Loucy (cell line): Measurements from ENCODE around the gene PCCA.

Experiments used
- H2AFZ ChIP-seq: fragments of 200-600 bp; sonication (generic); 2 replicates; pipeline ENCODE4 v1.6.0; 2016; ENCODE audit warnings: antibody characterized with exemption, mild to moderate bottlenecking, low read length, moderate library complexity
- H3F3A ChIP-seq: fragments of 200-600 bp; 2 replicates; pipeline ENCODE4 v1.6.0; 2016; ENCODE audit warnings: antibody characterized with exemption, low read depth, mild to moderate bottlenecking
- H3K27me3 ChIP-seq: fragments of 200-600 bp; sonication (generic); 2 replicates; pipeline ENCODE4 v1.6.1; 2014; ENCODE audit warnings: low read length, mild to moderate bottlenecking; ENCODE audit not compliant: insufficient read depth, poor library complexity, severe bottlenecking
- H3K36me3 ChIP-seq: fragments of 200-600 bp; sonication (generic); 2 replicates; pipeline ENCODE4 v1.6.1; 2016; ENCODE audit warnings: low read length; ENCODE audit not compliant: insufficient read depth
- H3K4me1 ChIP-seq: fragments of 200-600 bp; sonication (generic); 2 replicates; pipeline ENCODE4 v1.5.1; 2014; ENCODE audit warnings: low read length, mild to moderate bottlenecking; ENCODE audit not compliant: insufficient read depth, poor library complexity, severe bottlenecking
- H3K4me2 ChIP-seq: fragments of 200-600 bp; sonication (generic); 2 replicates; pipeline ENCODE4 v1.6.0; 2014; ENCODE audit warnings: antibody characterized with exemption, low read length, low read depth, mild to moderate bottlenecking; ENCODE audit not compliant: poor library complexity, severe bottlenecking
- H3K4me3 ChIP-seq: fragments of 200-600 bp; sonication (generic); 2 replicates; pipeline ENCODE4 v1.5.1; 2014; ENCODE audit warnings: low read length, mild to moderate bottlenecking, mixed read lengths; ENCODE audit not compliant: poor library complexity, severe bottlenecking
- H3K79me2 ChIP-seq: fragments of 200-600 bp; sonication (generic); 2 replicates; pipeline ENCODE4 v1.6.1; 2014; ENCODE audit warnings: low read length; ENCODE audit not compliant: insufficient read depth
- H3K9ac ChIP-seq: fragments of 200-600 bp; sonication (generic); 2 replicates; pipeline ENCODE4 v1.6.0; 2014; ENCODE audit warnings: mild to moderate bottlenecking, low read depth, low read length, moderate library complexity; ENCODE audit not compliant: poor library complexity, severe bottlenecking
- H3K9me2 ChIP-seq: fragments of 200-600 bp; sonication (generic); replicated peaks from 2 replicates; pipeline ENCODE4 v1.6.1; 2016; ENCODE audit warnings: low read depth, low read length, mixed read lengths
- H3K9me3 ChIP-seq: fragments of 200-600 bp; sonication (generic); 2 replicates; pipeline ENCODE4 v1.6.1; 2014; ENCODE audit warnings: mild to moderate bottlenecking, antibody characterized with exemption, low read length, low read depth; ENCODE audit not compliant: insufficient read depth
- H4K20me1 ChIP-seq: fragments of 200-600 bp; sonication (generic); 2 replicates; pipeline ENCODE4 v1.6.0; 2014; ENCODE audit warnings: antibody characterized with exemption, low read length, mild to moderate bottlenecking; ENCODE audit not compliant: insufficient read depth, poor library complexity, severe bottlenecking
- EZH2phosphoT487 ChIP-seq: fragments of 200-600 bp; IDR thresholded peaks from 2 replicates; pipeline ENCODE4 v1.6.1; 2018; ENCODE audit warnings: antibody characterized with exemption, mild to moderate bottlenecking, moderate library complexity, borderline replicate concordance
- TF ChIP-seq, protein P1 (sequence below): fragments of 200-600 bp; sonication (generic); conservative IDR thresholded peaks from 2 replicates; pipeline ENCODE4 v1.5.1; 2014; ENCODE audit warnings: mild to moderate bottlenecking, antibody characterized with exemption, low read length

The PCCA gene

GRCh38 chr13:100130092-100130491, 41.2 kb downstream of the PCCA start:
- H3K4me1 ChIP-seq: peaks cover 11% of the 10 kb centered on the region
- H3F3A ChIP-seq: no peaks in the 10 kb centered on the region
- H3K4me3 ChIP-seq: no peak overlapping the region
- no peaks in the 10 kb centered on the region for H3K9me3 ChIP-seq
- no peak overlapping the region for H2AFZ ChIP-seq
- no peaks in the 10 kb centered on the region for H3K9me2 ChIP-seq
- no peak overlapping the region for H3K4me2 ChIP-seq
- no peaks in the 10 kb centered on the region for H4K20me1 ChIP-seq
- no peak for TF ChIP-seq EZH2phosphoT487
- TF ChIP-seq, protein P1, sequence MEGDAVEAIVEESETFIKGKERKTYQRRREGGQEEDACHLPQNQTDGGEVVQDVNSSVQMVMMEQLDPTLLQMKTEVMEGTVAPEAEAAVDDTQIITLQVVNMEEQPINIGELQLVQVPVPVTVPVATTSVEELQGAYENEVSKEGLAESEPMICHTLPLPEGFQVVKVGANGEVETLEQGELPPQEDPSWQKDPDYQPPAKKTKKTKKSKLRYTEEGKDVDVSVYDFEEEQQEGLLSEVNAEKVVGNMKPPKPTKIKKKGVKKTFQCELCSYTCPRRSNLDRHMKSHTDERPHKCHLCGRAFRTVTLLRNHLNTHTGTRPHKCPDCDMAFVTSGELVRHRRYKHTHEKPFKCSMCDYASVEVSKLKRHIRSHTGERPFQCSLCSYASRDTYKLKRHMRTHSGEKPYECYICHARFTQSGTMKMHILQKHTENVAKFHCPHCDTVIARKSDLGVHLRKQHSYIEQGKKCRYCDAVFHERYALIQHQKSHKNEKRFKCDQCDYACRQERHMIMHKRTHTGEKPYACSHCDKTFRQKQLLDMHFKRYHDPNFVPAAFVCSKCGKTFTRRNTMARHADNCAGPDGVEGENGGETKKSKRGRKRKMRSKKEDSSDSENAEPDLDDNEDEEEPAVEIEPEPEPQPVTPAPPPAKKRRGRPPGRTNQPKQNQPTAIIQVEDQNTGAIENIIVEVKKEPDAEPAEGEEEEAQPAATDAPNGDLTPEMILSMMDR: no peak
- H3K79me2 ChIP-seq: no peaks in the 10 kb centered on the region; the same call in 1 of the 2 replicates
- no peaks in the 10 kb centered on the region for H3K27me3 ChIP-seq
- H3K9ac ChIP-seq: no peak overlapping the region
- H3K36me3 ChIP-seq: no peaks in the 10 kb centered on the region

DNA sequence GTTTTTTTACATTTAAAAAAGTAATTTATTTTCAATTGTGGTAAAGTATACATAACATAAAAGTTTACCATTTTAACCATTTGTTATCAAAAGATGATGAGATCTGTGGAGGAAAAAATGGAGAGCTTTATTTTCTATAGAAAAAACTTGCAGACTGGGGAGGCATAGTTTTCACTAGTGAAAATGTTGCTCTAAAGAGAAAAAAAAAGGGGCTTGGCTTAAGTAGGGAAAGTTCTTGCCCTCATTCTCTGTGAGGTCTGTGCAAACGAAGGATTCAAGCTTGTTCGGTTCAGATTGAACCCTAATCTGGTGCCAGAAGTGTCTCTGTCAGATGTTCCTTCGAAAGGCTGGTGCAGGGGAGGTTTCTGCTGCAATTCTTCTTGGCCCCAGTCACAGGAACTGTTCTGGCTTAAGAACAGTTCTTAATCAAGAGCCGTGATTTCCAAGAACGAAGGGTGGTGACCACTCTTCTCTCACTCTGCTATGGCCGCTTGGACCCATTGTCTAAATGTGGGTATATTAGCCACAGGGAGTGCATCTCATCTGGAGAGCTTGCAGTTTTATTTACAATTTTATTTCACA, 42.1 kb downstream of the PCCA start:
- no peaks in the 10 kb centered on the region for H3K9me2 ChIP-seq
- H3F3A ChIP-seq: no peaks in the 10 kb centered on the region
- H3K4me1 ChIP-seq: peaks cover 11% of the 10 kb centered on the region
- no peak overlapping the region for H3K9ac ChIP-seq
- H3K9me3 ChIP-seq: no peaks in the 10 kb centered on the region
- no peak overlapping the region for H2AFZ ChIP-seq
- H3K4me2 ChIP-seq: no peak overlapping the region
- TF ChIP-seq, protein P1: no peak
- TF ChIP-seq EZH2phosphoT487: no peak
- H3K27me3 ChIP-seq: no peaks in the 10 kb centered on the region
- no peaks in the 10 kb centered on the region; the same call in 1 of the 2 replicates for H3K79me2 ChIP-seq
- no peak overlapping the region for H3K4me3 ChIP-seq
- H3K36me3 ChIP-seq: no peaks in the 10 kb centered on the region
- H4K20me1 ChIP-seq: no peaks in the 10 kb centered on the region

- no peaks in the 10 kb centered on the region for H3K9me2 ChIP-seq
- no peaks in the 10 kb centered on the region for H3K9me3 ChIP-seq
- no peaks in the 10 kb centered on the region for H4K20me1 ChIP-seq
- no peak overlapping the region for H3K4me3 ChIP-seq
- H3K4me1 ChIP-seq: peaks cover 11% of the 10 kb centered on the region
- no peaks in the 10 kb centered on the region for H3K27me3 ChIP-seq
- no peak overlapping the region for H2AFZ ChIP-seq
- H3K79me2 ChIP-seq: no peaks in the 10 kb centered on the region; the same call in 1 of the 2 replicates
- H3K36me3 ChIP-seq: no peaks in the 10 kb centered on the region
- H3F3A ChIP-seq: no peaks in the 10 kb centered on the region
- TF ChIP-seq, protein P1: no peak
- TF ChIP-seq EZH2phosphoT487: no peak
- no peak overlapping the region for H3K4me2 ChIP-seq
- no peak overlapping the region for H3K9ac ChIP-seq
Measured at GRCh38 chr13:100131863-100132574, 43.1 kb downstream of the PCCA start.
